ENCODE data around the gene XIST.

GRCh38 chrX:73831500-73831899 is 21.0 kb downstream of the XIST start:
- TF ChIP-seq CTCF (IDR thresholded peaks at IDR 0.05; ENCODE audit: low read depth, low read length) = no peak
- TF ChIP-seq EZH2phosphoT487 (IDR thresholded peaks at IDR 0.05; ENCODE audit: low read depth) = no peak

All from OCI-LY3 (cell line).